Activated naive CD8-positive, alpha-beta T cell (primary cell): Measurements from ENCODE around the gene TIGD7.
A peak's percentile ranks its signal among the peaks of the same experiment; 100 is the strongest.

Experiments used
- H3K27ac Mint-ChIP-seq: one replicate; pipeline ENCODE4 v1.8.0; 2021; ENCODE audit warnings: mixed read lengths
- H3K27me3 Mint-ChIP-seq: one replicate; pipeline ENCODE4 v1.8.0; 2021; ENCODE audit warnings: mixed read lengths
- H3K36me3 Mint-ChIP-seq: one replicate; pipeline ENCODE4 v1.8.0; 2021; ENCODE audit warnings: mixed read lengths
- H3K4me1 Mint-ChIP-seq: one replicate; pipeline ENCODE4 v1.8.0; 2021; ENCODE audit warnings: low read depth, mixed read lengths
- H3K4me3 Mint-ChIP-seq: one replicate; pipeline ENCODE4 v1.8.0; 2021; ENCODE audit warnings: mild to moderate bottlenecking, mixed read lengths
- H3K9me3 Mint-ChIP-seq: one replicate; pipeline ENCODE4 v1.8.0; 2021; ENCODE audit warnings: low read depth, mixed read lengths

Gene TIGD7

DNA sequence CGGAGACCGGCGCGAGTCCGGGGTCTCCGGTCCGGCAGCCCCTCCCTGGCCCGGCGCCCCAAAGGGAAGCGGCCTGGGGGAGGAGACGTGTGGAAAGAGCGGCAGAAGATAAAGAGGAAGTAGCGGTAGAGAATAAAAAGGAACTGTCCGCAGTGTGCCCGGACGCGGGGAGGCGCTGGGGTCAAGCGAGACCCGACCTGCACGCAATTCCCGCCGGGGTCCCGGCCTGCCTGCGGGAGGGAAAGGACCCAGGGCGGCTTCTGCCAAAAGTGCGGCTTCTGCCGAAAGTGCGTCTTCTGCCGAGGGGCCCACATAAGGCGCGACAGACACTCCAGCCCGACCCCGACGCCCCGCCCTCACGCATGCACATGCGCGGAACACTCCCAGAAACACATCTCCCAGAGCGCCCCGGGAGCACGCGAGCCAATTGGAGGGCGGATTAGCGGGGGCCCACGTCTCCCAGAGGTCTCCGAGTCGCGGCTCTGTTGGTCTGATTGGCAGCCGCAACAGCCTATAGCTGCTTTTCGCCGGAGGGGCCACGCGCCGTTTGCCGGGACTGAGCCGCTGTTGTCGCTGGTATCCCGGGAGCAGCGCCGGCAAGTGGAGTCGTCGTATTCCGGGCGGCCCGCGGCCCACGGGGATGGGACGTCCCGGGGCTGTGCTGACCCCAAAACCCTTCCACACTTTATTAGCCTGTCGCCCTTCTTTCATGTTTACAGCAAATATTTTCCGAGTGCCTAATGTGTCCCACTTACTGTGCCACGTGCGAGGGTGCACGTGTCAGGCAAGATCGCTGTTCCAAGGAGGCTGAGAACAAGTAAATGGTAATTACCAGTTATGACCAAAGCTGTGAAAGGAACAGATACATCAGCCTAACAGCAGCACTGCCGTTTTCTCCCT, 40.8 kb downstream of the TIGD7 start:
- H3K36me3 Mint-ChIP-seq, result peaks cover 3% of the 10 kb centered on the region
- peak overlapping the region; percentile 86 for H3K4me3 Mint-ChIP-seq
- H3K4me1 Mint-ChIP-seq, result peaks cover 41% of the 10 kb centered on the region

DNA sequence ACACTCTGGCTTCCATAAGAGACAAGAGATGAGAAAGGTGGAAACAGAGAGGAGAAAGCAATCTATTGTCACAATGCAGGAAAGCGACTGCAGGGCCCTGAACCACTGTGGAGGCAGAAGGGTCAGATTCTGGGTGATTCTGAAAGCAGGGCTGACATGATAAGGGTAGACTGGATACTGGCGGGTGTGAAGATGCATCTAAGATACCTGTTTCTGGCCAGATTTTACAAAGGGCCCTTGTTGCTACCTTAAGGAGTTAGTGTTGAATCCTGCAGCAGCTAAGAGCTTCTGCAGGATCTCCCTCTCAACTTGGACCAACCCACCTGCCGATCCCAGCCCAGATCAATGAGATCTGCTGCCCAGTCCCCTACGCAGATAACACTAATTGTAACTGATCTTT, 42.7 kb downstream of the TIGD7 start:
- H3K36me3 Mint-ChIP-seq, result no peaks in the 10 kb centered on the region
- H3K4me1 Mint-ChIP-seq, result peaks cover 37% of the 10 kb centered on the region
- H3K27me3 Mint-ChIP-seq, result no peaks in the 10 kb centered on the region
- no peaks in the 10 kb centered on the region for H3K9me3 Mint-ChIP-seq
- peak overlapping the region; percentile 60 for H3K4me3 Mint-ChIP-seq
- H3K27ac Mint-ChIP-seq, result peak overlapping the region; percentile 92

More for the DNA sequence above, 40.8 kb downstream of the TIGD7 start:
- Mint-ChIP-seq H3K27me3 (no peaks in the 10 kb centered on the region), H3K9me3 (no peaks in the 10 kb centered on the region), H3K27ac (peak overlapping the region; percentile 92)

DNA sequence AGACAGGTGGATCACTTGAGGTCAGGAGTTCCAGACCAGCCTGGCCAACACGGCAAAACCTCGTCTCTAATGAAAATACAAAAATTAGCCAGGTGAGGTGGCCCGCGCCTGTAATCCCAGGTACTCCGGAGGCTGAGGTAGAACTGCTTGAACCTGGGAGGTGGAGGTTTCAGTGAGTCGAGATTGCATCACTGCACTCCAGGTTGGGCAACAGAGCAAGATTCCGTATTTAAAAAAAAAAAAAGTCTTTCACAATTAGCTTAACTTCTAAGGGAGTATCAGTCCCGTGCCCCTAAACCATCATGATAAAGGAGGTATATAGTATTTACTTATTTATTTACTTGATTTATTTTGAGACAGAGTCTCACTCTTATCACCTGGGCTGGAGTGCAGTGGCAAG, 45.4 kb downstream of the TIGD7 start:
- no peaks in the 10 kb centered on the region for H3K36me3 Mint-ChIP-seq
- no peak overlapping the region for H3K4me3 Mint-ChIP-seq
- H3K9me3 Mint-ChIP-seq, result no peaks in the 10 kb centered on the region
- H3K4me1 Mint-ChIP-seq, result peaks cover 21% of the 10 kb centered on the region
- H3K27ac Mint-ChIP-seq, result no peak overlapping the region
- H3K27me3 Mint-ChIP-seq, result no peaks in the 10 kb centered on the region

DNA sequence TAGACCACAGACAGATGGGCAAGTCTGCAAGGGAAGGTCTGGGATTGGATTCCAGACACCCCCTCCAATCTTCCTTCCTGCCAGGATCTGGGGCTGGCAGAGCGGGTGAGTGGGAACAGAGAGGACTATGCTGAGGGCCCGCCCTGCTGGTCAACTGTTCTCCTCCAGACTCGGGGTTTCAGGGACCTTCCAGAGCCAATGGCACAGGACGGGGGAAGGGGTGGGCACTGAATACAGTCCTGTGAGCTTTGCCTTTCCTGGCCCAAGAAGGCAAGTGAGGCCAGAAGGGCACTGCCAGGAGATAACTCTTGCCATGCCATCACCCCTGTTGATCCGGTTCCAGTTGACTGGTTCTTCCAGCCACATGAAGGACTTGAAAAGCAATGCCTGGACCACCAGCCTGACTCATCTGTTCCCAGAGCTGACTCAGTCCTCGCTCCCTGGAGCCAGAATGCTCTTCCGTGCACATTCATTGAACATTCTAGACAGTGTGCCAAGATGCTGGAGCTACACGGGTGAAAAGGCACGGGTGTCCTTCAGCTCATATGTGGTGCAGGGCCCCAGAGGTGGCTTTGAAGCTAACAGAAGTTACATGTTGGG, 48.3 kb downstream of the TIGD7 start:
- Mint-ChIP-seq H3K4me3 (no peak overlapping the region), H3K36me3 (no peaks in the 10 kb centered on the region), H3K4me1 (peaks cover 2% of the 10 kb centered on the region), H3K9me3 (no peaks in the 10 kb centered on the region), H3K27me3 (peaks cover 2% of the 10 kb centered on the region), H3K27ac (no peak overlapping the region)

DNA sequence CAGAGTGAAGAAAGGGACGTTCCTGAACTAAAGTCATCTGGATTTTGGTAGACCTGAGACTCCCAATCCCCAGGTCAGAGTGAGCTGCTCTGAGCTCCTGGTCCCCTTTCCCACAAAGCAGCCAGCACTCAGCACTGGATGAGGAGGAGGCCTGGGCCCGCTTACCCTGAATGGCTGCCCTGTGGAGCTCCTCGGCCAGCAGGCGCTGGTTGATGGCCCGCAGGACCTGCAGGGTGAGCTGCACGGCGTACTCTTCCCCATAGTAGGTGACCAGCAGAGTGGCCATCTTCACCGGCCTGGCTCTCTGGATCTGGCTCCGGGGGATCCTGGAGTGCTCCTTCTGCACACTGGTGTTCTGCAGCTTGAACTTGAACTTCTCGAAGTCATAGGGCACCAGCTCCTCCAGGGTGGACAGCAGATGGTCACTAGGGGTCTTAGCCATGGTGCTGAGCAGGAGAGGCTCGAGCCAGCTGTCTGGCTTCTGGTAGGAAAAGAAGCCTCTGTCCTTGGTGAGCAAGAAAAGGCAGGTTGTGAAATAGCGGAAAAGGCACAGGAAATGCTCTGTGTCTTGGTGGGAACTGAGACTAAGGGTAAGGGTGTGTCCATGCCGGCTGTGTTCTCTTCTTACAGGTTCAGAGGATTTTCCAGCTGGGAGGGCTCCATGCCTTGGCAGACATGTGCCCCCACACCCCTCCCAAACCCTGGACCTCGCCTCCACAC, 48.9 kb downstream of the TIGD7 start, which contains the start of gene MEFV:
TSS of gene MEFV (minus strand) at position 488 of the 720 bp plus-strand sequence. CDS start at position 442, 46 bp downstream.
- Mint-ChIP-seq H3K27me3 (peaks cover 2% of the 10 kb centered on the region), H3K27ac (no peak within 1 kb of the TSS), H3K4me1 (no peaks in the 10 kb centered on the region), H3K9me3 (no peaks in the 10 kb centered on the region), H3K4me3 (no peak within 1 kb of the TSS), H3K36me3 (no peaks in the 10 kb centered on the region)

DNA sequence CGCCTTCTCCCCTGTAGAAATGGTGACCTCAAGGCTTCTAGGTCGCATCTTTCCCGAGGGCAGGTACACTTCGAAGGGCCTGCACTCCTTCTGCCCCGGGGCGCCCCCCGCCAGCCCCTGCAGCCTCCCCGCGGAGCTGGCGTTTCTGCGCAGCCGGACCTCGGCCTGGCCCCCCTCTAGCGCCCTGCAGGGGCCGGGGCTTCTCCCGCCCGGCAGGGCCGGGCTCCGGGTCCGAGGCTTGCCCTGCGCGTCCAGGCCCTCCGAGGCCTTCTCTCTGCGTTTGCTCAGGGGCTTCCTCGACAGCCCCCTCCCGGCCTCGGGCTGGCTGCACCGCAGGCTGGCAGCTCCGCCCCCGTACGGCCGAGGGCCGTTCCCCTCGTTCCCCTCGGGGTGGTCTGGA, 50.9 kb downstream of the TIGD7 start:
- peaks cover 2% of the 10 kb centered on the region for H3K27me3 Mint-ChIP-seq
- no peaks in the 10 kb centered on the region for H3K36me3 Mint-ChIP-seq
- no peak overlapping the region for H3K27ac Mint-ChIP-seq

DNA sequence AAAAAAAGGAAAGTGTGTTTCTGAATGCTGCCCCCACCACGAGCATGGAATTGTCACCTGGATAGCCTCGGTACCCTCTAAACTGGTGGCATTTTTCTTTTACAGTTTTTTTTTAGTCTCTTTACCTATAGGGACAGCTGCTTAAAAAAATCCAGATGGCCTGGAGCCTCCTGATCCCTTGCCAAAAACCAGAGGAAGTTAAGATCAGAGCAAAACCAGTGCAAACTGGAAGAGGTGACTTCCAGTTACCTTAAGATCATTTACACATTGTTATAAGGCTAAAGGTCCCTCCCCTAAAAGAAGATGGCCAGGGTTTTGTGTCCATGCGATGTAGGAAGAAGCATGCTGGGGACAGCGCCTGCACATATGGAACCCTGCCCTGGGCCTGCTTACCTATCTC, 52.3 kb downstream of the TIGD7 start:
- H3K36me3 Mint-ChIP-seq, result no peaks in the 10 kb centered on the region

More for the DNA sequence above, 50.9 kb downstream of the TIGD7 start:
- no peak overlapping the region for H3K4me3 Mint-ChIP-seq
- H3K9me3 Mint-ChIP-seq, result no peaks in the 10 kb centered on the region
- no peaks in the 10 kb centered on the region for H3K4me1 Mint-ChIP-seq

DNA sequence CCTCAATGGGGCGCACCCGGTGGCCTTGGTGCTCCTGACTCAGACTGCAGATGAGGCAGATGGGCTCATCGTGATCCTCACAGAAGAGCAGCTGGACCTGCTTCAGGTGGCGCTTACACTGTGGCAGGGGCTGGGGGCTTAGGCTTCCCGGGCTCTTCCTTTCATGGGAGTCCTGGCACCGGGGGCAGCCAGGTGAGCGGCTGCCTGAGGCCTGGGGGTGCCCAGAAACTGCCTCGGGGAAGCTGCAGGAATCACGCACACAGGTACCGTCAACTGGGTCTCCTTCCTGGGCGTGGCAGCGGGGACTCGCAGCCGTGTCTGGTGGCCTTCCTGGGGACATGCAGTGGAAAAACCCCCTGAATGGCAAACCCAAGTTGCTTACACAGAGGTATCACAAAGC, 55.8 kb downstream of the TIGD7 start:
- no peaks in the 10 kb centered on the region for H3K4me1 Mint-ChIP-seq
- no peak overlapping the region for H3K4me3 Mint-ChIP-seq
- no peak overlapping the region for H3K27ac Mint-ChIP-seq
- H3K9me3 Mint-ChIP-seq, result no peaks in the 10 kb centered on the region
- no peaks in the 10 kb centered on the region for H3K27me3 Mint-ChIP-seq
- H3K36me3 Mint-ChIP-seq, result no peaks in the 10 kb centered on the region

More for the DNA sequence above, 52.3 kb downstream of the TIGD7 start:
- no peak overlapping the region for H3K27ac Mint-ChIP-seq
- H3K4me1 Mint-ChIP-seq, result no peaks in the 10 kb centered on the region
- H3K4me3 Mint-ChIP-seq, result no peak overlapping the region
- peaks cover 2% of the 10 kb centered on the region for H3K27me3 Mint-ChIP-seq
- H3K9me3 Mint-ChIP-seq, result no peaks in the 10 kb centered on the region

DNA sequence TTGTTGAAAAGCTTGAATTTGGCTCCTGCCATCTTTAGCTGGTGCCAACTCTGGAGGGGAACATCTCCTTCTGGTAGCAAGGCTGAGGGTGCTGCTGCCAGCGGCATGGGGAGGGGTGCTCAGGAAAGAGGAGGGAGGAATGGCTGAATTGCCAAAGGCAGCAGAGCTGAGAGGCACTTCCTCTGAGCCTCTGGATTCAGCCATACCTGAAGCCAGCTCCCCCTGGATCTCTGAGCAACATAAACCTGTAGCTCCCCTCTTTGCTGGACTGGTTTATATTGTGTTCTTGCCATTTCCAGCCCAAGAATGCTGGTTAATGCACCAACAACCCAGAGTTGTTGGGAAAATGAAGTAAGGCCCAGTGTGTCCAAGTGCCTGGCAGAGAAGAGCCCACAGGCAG, 56.2 kb downstream of the TIGD7 start:
- Mint-ChIP-seq H3K4me1 (peaks cover 1% of the 10 kb centered on the region), H3K9me3 (no peaks in the 10 kb centered on the region), H3K4me3 (no peak overlapping the region), H3K27ac (no peak overlapping the region), H3K36me3 (no peaks in the 10 kb centered on the region), H3K27me3 (peaks cover 1% of the 10 kb centered on the region)
